K562 (cell line): Measurements from ENCODE around the gene DELE1. TPM values are rescaled to one million over a fixed set of nuclear protein-coding genes. Genes with fewer than 3 reads are reported as not detected.

ENCODE experiments used
- ATAC-seq: fragments of 200-7000 bp; cut with Tn5 transposase; 3 replicates; pipeline ENCODE4 v1.9.1; 2020; ENCODE audit warnings: moderate library complexity
- BruUV-seq: library from RNA; stranded (reverse); fragments of 400-500 nt; replicated peaks from 2 replicates; lab custom pipeline; 2021; lab: Mats Ljungman, UMichigan
- CTCF ChIA-PET: fragments of 300-600 bp; formaldehyde crosslinking; extraction: SDS; loops from one replicate; lab custom pipeline; 2021; ENCODE audit warnings: low intra/inter-chr PET ratio; lab: Yijun Ruan, JAX
- POLR2A ChIA-PET: fragments of 300-600, 350-650 bp; sonication (Branson Sonifier 250); formaldehyde crosslinking; extraction: SDS; loops from one replicate; lab custom pipeline; 2021; ENCODE audit warnings: antibody characterized with exemption, inconsistent platforms; lab: Yijun Ruan, JAX
- DNase-seq, 4 experiments: peaks; one replicate each; pipeline versions ENCODE4 v3.0.0 to v3.0.0-alpha.2; 2011 to 2018; ENCODE audit warnings: low spot score in 3 of 4, mixed read lengths in 3 of 4; ENCODE audit errors: extremely low read depth in 1 of 4
- FAIRE-seq: peaks from 2 replicates; lab custom pipeline; 2011; peaks lifted over from hg19 to GRCh38; lab: Jason Lieb, UNC
- H2AFZ ChIP-seq: 2 replicates; pipeline ENCODE4 v1.6.0; 2011; ENCODE audit warnings: low read depth, low read length, control low read depth, inconsistent platforms
- H3K27ac ChIP-seq: fragments of 200-600 bp; 3 replicates; pipeline ENCODE4 v1.8.0; 2011; ENCODE audit warnings: low read depth, mild to moderate bottlenecking, control low read depth, inconsistent platforms, low read length, moderate library complexity, mixed read lengths; ENCODE audit errors: extremely low read depth
- H3K27me3 ChIP-seq, 2 experiments: fragments of 300-600 bp in 1 of 2; 2 replicates in 1 of 2; 3 replicates in 1 of 2; pipeline versions ENCODE4 v1.6.0 to v1.8.0; 2011; ENCODE audit warnings: inconsistent platforms in 2 of 2, low read length in 2 of 2, mild to moderate bottlenecking in 1 of 2, mixed read lengths in 1 of 2, moderate library complexity in 1 of 2; ENCODE audit not compliant: control insufficient read depth in 2 of 2, insufficient read depth in 2 of 2
- H3K36me3 ChIP-seq: fragments of 300-600 bp; 3 replicates; pipeline ENCODE4 v1.8.0; 2011; ENCODE audit warnings: mild to moderate bottlenecking, low read length, inconsistent platforms; ENCODE audit not compliant: control insufficient read depth, insufficient read depth
- H3K4me1 ChIP-seq, 2 experiments: fragments of 200-600 bp in 1 of 2; replicated peaks in 1 of 2; 2 replicates in 1 of 2; 3 replicates in 1 of 2; pipeline versions ENCODE4 v1.5.1 to v1.8.0; 2011; ENCODE audit warnings: inconsistent platforms in 2 of 2, low read length in 2 of 2, mild to moderate bottlenecking in 1 of 2, mixed read lengths in 1 of 2, moderate library complexity in 1 of 2; ENCODE audit not compliant: control insufficient read depth in 2 of 2, insufficient read depth in 2 of 2
- H3K4me2 ChIP-seq: 2 replicates; pipeline ENCODE4 v1.6.1; 2011; ENCODE audit warnings: low read length, control low read depth, inconsistent platforms, mixed read lengths; ENCODE audit not compliant: insufficient read depth
- H3K4me3 ChIP-seq: fragments of 200-600 bp; sonication (generic), shearing (Covaris generic); 2 replicates; pipeline ENCODE4 v1.5.1; 2016; ENCODE audit warnings: control low read depth, inconsistent platforms
- H3K79me2 ChIP-seq: fragments of 200-600 bp; 3 replicates; pipeline ENCODE4 v1.8.0; 2011; ENCODE audit warnings: low read length, inconsistent platforms; ENCODE audit not compliant: control insufficient read depth, insufficient read depth
- H3K9ac ChIP-seq, 2 experiments: 2 replicates each; pipeline versions ENCODE4 v1.6.0 to v1.6.1; 2011; ENCODE audit warnings: low read depth in 2 of 2, low read length in 2 of 2, control low read depth in 1 of 2, inconsistent platforms in 1 of 2, mild to moderate bottlenecking in 1 of 2, mixed read lengths in 1 of 2; ENCODE audit not compliant: insufficient read depth in 1 of 2
- H3K9me1 ChIP-seq: one replicate; pipeline ENCODE4 v1.6.0; 2011; ENCODE audit warnings: inconsistent platforms, mild to moderate bottlenecking, low read length, moderate library complexity; ENCODE audit not compliant: control insufficient read depth, insufficient read depth
- H3K9me3 ChIP-seq: replicated peaks from 2 replicates; pipeline ENCODE4 v1.5.1; 2011; ENCODE audit warnings: low read depth, low read length, inconsistent platforms; ENCODE audit not compliant: control insufficient read depth, insufficient read depth
- H4K20me1 ChIP-seq: replicated peaks from 2 replicates; pipeline ENCODE4 v1.6.1; 2011; ENCODE audit warnings: low read length, inconsistent platforms, mixed read lengths; ENCODE audit not compliant: control insufficient read depth, insufficient read depth
- COPS2 ChIP-seq: fragments of 450-650 bp; conservative IDR thresholded peaks from 2 replicates; pipeline ENCODE4 v1.6.1; 2016; ENCODE audit warnings: mild to moderate bottlenecking, moderate library complexity
- FOXM1 ChIP-seq, 2 experiments: fragments of 450-650 bp in 1 of 2; sonication (generic) in 1 of 2; formaldehyde crosslinking in 1 of 2; IDR thresholded peaks; 2 replicates each; pipeline versions ENCODE4 v1.6.1 to v1.9.0; 2017 to 2022; ENCODE audit warnings: low read depth in 2 of 2, mild to moderate bottlenecking in 2 of 2, missing genetic modification reagents in 1 of 2, moderate library complexity in 1 of 2
- GATAD2B ChIP-seq: fragments of 450-650 bp; IDR thresholded peaks from 2 replicates; pipeline ENCODE4 v1.6.1; 2017; ENCODE audit warnings: mild to moderate bottlenecking, borderline replicate concordance
- GTF2E2 ChIP-seq: fragments of 200-800 bp; sonication (Bioruptor generic); IDR thresholded peaks from 2 replicates; pipeline ENCODE4 v1.6.1; 2016; ENCODE audit warnings: missing genetic modification characterization, missing compliant biosample characterization
- PCBP1 ChIP-seq: fragments of 200-400 bp; formaldehyde crosslinking; IDR thresholded peaks from 2 replicates; pipeline ENCODE4 v1.6.1; 2018; ENCODE audit warnings: mild to moderate bottlenecking, low read depth, low read length; ENCODE audit not compliant: poor library complexity, severe bottlenecking
- POLR2A ChIP-seq: fragments of 450-650 bp; conservative IDR thresholded peaks from 2 replicates; pipeline ENCODE4 v1.6.1; 2016
- SMAD2 ChIP-seq: fragments of 150-350 bp; IDR thresholded peaks from 2 replicates; pipeline ENCODE4 v1.6.1; 2014; ENCODE audit warnings: low read depth, mild to moderate bottlenecking, low read length
- ZNF143 ChIP-seq: sonication (generic); formaldehyde crosslinking; IDR thresholded peaks from 2 replicates; pipeline ENCODE4 v1.9.0; 2022; ENCODE audit warnings: mild to moderate bottlenecking, missing genetic modification reagents
- ZNF212 ChIP-seq: fragments of 450-650 bp; formaldehyde crosslinking; IDR thresholded peaks from 2 replicates; pipeline ENCODE4 v1.4.0; 2020; ENCODE audit warnings: mild to moderate bottlenecking
- ZNF263 ChIP-seq: sonication (generic); formaldehyde crosslinking; IDR thresholded peaks from 2 replicates; pipeline ENCODE4 v1.8.0; 2022; ENCODE audit warnings: mild to moderate bottlenecking, missing genetic modification reagents, borderline replicate concordance
- ZNF584 ChIP-seq: fragments of 200-800 bp; sonication (Bioruptor generic); IDR thresholded peaks from 2 replicates; pipeline ENCODE4 v1.6.1; 2016; ENCODE audit warnings: low read depth, mild to moderate bottlenecking, missing genetic modification characterization, missing compliant biosample characterization
- ZNF79 ChIP-seq: fragments of 250-450 bp; sonication (Bioruptor Pico); IDR thresholded peaks from 2 replicates; pipeline ENCODE4 v1.4.0; 2020; ENCODE audit warnings: low read depth, mild to moderate bottlenecking, moderate library complexity
- in situ Hi-C: fragments of 300-500 bp; cut with MboI; formaldehyde crosslinking; loops from 4 replicates; pipeline ENCODE4 v1.15.0; 2018; ENCODE audit warnings: inconsistent platforms, mixed read lengths
- intact Hi-C: fragments of 100-400 bp; cut with micrococcal nuclease; formaldehyde crosslinking; loops from 2 replicates; pipeline ENCODE4 v1.14.2; 2022
- polyA plus RNA-seq, 8 experiments: library from polyadenylated mRNA; depleted of rRNA in 4 of 8; stranded (reverse) in 5 of 8; unstranded in 3 of 8; fragments of >200 nt; fragmentation: Nextera tagmentation in 2 of 8; fragmentation: Illumina TruSeq in 1 of 8; extraction: Ambion mirVana in 2 of 8; extraction: Trizol in 1 of 8; gene quantifications; 2 replicates each; pipeline versions ENCODE4 v1.2.1 to v1.2.3, GENCODE V29; 2011 to 2014; ENCODE audit warnings: inconsistent platforms in 1 of 8, missing spikeins in 1 of 8
- total RNA-seq, 7 experiments: library from RNA; depleted of rRNA in 6 of 7; stranded (reverse); fragments of >200 nt in 6 of 7; fragmentation: Illumina TruSeq in 2 of 7; extraction: Trizol in 2 of 7; gene quantifications; 2 replicates each; pipeline versions ENCODE4 v1.2.1 to v1.2.3, GENCODE V29; 2011 to 2021; ENCODE audit warnings: low replicate concordance in 1 of 7
- TF ChIP-seq, protein P1 (sequence below): sonication (generic); formaldehyde crosslinking; IDR thresholded peaks from 2 replicates; pipeline ENCODE4 v1.8.0; 2022; ENCODE audit warnings: missing genetic modification reagents, mild to moderate bottlenecking, moderate library complexity, borderline replicate concordance
- TF ChIP-seq, protein P2 (sequence below): fragments of 450-650 bp; IDR thresholded peaks from 2 replicates; pipeline ENCODE4 v1.6.1; 2016; ENCODE audit warnings: low read depth

DELE1 gene
- total and polyA plus RNA-seq, 9 of the 15 experiments (the other 6 are each of a cell fraction or from before 2014, with no cell fraction given): 16.6 to 74.4 (median 49.8) TPM

DNA sequence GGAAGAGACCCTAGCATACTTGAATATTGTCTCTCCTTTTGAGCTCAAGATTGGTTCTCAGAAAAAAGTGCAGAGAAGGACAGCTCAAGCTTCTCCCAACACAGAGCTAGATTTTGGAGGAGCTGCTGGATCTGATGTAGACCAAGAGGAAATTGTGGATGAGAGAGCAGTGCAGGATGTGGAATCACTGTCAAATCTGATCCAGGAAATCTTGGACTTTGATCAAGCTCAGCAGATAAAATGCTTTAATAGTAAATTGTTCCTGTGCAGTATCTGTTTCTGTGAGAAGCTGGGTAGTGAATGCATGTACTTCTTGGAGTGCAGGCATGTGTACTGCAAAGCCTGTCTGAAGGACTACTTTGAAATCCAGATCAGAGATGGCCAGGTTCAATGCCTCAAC, 54.7 kb downstream of the DELE1 start:
- ATAC-seq: no peak
- Histone ChIP-seq H3K79me2 (peaks cover 9% of the 10 kb centered on the region; the same call in 2 of the 3 replicates), H3K4me2 (no peak overlapping the region), H3K27ac (no peak overlapping the region), H2AFZ (no peak overlapping the region), H3K36me3 (peaks cover 94% of the 10 kb centered on the region), H3K4me3 (no peak overlapping the region), H3K9me3 (no peaks in the 10 kb centered on the region), H3K9me1 (no peaks in the 10 kb centered on the region), H4K20me1 (no peaks in the 10 kb centered on the region), H3K4me1 (no peaks in the 10 kb centered on the region; a peak in 1 of 5 replicates), H3K9ac (no peak overlapping the region), H3K27me3 (no peaks in the 10 kb centered on the region)
- intact Hi-C loops: no loop called here
- in situ Hi-C loops: no loop called here
- POLR2A ChIA-PET: interaction anchor here (1.5 to 3.9 kb wide), 4 partner anchors 8 to 12 kb away, joined by 7 to 16 read pairs (median 10); partner anchors contain the start of gene RNF14
- FAIRE-seq: no peak
- CTCF ChIA-PET: no interaction called here
- BruUV-seq: no TSS peak
- no peak for DNase-seq
- no peak for TF ChIP-seq GATAD2B
- no peak for TF ChIP-seq GTF2E2 (tag)
- TF ChIP-seq ZNF143: no peak
- no peak for TF ChIP-seq ZNF212 (CRISPR knock-in tag)
- TF ChIP-seq, protein P1, sequence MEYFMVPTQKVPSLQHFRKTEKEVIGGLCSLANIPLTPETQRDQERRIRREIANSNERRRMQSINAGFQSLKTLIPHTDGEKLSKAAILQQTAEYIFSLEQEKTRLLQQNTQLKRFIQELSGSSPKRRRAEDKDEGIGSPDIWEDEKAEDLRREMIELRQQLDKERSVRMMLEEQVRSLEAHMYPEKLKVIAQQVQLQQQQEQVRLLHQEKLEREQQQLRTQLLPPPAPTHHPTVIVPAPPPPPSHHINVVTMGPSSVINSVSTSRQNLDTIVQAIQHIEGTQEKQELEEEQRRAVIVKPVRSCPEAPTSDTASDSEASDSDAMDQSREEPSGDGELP: no peak
- no peak for TF ChIP-seq ZNF584 (CRISPR knock-in tag)
- no peak for TF ChIP-seq SMAD2
- no peak for TF ChIP-seq COPS2
- TF ChIP-seq ZNF263: no peak
- TF ChIP-seq, protein P2, sequence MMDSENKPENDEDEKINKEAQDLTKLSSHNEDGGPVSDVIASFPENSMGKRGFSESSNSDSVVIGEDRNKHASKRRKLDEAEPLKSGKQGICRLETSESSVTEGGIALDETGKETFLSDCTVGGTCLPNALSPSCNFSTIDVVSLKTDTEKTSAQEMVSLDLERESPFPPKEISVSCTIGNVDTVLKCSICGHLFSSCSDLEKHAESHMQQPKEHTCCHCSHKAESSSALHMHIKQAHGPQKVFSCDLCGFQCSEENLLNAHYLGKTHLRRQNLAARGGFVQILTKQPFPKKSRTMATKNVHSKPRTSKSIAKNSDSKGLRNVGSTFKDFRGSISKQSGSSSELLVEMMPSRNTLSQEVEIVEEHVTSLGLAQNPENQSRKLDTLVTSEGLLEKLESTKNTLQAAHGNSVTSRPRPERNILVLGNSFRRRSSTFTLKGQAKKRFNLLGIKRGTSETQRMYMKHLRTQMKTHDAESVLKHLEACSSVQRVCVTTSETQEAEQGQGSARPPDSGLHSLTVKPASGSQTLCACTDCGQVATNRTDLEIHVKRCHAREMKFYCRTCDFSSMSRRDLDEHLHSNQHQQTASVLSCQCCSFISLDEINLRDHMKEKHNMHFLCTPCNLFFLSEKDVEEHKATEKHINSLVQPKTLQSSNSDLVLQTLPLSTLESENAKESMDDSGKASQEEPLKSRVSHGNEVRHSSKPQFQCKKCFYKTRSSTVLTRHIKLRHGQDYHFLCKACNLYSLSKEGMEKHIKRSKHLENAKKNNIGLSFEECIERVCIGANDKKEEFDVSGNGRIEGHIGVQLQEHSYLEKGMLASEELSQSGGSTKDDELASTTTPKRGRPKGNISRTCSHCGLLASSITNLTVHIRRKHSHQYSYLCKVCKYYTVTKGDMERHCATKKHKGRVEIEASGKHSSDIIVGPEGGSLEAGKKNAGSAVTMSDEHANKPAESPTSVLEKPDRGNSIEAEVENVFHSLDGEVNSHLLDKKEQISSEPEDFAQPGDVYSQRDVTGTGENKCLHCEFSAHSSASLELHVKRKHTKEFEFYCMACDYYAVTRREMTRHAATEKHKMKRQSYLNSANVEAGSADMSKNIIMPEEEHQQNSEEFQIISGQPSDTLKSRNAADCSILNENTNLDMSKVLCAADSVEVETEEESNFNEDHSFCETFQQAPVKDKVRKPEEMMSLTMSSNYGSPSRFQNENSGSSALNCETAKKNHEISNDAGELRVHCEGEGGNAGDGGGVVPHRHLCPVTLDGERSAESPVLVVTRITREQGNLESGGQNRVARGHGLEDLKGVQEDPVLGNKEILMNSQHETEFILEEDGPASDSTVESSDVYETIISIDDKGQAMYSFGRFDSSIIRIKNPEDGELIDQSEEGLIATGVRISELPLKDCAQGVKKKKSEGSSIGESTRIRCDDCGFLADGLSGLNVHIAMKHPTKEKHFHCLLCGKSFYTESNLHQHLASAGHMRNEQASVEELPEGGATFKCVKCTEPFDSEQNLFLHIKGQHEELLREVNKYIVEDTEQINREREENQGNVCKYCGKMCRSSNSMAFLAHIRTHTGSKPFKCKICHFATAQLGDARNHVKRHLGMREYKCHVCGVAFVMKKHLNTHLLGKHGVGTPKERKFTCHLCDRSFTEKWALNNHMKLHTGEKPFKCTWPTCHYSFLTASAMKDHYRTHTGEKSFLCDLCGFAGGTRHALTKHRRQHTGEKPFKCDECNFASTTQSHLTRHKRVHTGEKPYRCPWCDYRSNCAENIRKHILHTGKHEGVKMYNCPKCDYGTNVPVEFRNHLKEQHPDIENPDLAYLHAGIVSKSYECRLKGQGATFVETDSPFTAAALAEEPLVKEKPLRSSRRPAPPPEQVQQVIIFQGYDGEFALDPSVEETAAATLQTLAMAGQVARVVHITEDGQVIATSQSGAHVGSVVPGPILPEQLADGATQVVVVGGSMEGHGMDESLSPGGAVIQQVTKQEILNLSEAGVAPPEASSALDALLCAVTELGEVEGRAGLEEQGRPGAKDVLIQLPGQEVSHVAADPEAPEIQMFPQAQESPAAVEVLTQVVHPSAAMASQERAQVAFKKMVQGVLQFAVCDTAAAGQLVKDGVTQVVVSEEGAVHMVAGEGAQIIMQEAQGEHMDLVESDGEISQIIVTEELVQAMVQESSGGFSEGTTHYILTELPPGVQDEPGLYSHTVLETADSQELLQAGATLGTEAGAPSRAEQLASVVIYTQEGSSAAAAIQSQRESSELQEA: no peak
- no peak for TF ChIP-seq POLR2A
- TF ChIP-seq ZNF79 (CRISPR knock-in tag): no peak
- TF ChIP-seq FOXM1 (IDR thresholded peaks at IDR 0.05; ENCODE audit: low read depth): no peak
- no peak for TF ChIP-seq FOXM1 (CRISPR knock-in tag; IDR thresholded peaks at IDR 0.05; ENCODE audit: low read depth)
- no peak for TF ChIP-seq PCBP1
